22Rv1 (cell line): ENCODE measurements around the gene AUTS2.

ENCODE experiments used
- H3K27ac ChIP-seq: fragments of 450-650 bp; 2 replicates; pipeline ENCODE4 v1.5.1; 2017
- CTCF ChIP-seq: fragments of 450-650 bp; IDR thresholded peaks from 2 replicates; pipeline ENCODE4 v1.5.1; 2017; ENCODE audit warnings: mild to moderate bottlenecking
- ZFX ChIP-seq: fragments of 450-650 bp; IDR thresholded peaks from 2 replicates; pipeline ENCODE4 v1.6.1; 2017; ENCODE audit warnings: antibody characterized with exemption, borderline replicate concordance

AUTS2 gene

GRCh38 chr7:70712942-70713341, 1114.7 kb downstream of the AUTS2 start:
- H3K27ac ChIP-seq: no peak overlapping the region
- TF ChIP-seq CTCF: no peak
- no peak for TF ChIP-seq ZFX

DNA sequence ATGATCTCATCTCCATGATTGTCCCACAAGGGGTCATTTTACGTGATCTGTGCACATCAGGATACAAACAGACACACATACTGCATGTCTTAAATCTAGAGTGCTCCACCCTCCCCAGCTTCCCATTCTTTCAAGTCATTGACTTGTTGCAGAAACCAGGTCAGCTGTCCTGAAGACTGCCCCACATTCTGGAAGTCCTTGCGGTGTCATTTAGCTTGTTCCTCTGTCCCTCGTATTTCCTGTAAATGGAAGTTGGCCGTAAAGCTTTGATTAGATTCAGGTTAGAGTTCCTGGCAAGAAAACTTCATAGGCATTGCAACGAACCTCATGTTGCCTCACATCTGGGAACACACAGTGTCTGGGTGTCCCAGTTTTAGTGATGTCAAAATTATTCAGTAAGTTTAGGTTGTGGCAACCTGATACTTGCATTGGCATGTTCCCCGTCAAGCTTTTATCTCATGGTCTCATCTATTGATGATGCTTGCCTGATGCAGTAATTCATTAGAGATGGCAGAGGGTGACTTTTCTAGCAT, 1116.3 kb downstream of the AUTS2 start:
- TF ChIP-seq ZFX (no peak), CTCF (no peak)
- H3K27ac ChIP-seq: no peak overlapping the region

DNA sequence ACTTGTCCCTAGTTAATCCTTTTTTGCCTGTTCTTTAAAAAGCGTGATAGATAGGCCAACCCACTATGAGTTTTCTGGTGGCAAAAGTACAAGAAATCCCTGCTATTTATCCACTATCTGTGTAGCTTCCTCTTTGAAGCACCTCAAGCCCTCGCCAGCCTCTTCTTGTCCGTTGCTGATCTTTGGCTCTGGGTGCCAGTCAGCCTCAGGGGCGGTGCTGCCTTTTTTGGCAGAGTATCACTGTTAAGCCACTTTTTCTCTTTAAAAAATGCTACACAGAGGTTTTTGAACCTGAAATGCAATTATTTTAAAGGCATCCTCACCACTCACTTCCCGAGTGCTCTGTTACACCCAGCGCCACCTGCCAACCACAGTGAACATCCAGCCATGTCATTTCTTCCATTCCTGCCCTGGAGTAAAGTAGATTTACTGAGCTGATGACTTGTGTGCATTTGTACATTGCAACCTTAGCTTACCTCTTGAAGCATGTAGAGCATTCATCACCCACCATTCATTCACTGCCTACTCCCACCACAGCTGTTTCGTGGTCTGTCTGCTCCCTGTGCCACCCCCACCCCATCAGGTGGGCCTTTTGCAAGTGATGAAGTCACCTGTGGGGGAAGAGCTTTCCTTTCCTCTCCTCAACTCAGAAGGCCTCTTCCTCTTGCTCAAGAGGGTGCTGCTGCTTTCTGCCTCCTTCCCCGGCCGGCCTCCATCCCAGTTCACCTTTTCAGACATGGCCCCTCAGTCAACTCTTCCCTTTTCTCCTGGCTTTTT, 1119.5 kb downstream of the AUTS2 start:
- no peak overlapping the region for H3K27ac ChIP-seq
- TF ChIP-seq CTCF: no peak
- no peak for TF ChIP-seq ZFX

DNA sequence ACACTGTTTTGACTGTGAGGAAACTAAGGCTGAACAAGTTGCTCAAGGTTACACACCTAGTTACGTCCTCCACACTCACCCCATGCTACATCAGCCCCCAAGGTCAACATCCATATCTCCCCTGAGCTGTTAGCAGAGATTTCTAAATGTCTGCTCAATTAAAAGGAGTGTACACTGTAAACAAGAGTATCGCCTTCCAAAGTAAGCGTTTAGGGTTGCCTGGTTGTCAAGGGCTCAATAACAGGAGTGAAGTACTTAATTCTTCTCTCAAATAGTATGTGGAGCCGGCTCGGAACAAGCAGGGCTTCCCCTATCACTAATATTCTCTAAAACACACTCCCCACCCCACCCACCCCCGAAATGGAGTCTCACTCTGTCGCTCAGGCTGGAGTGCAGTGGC, 1120.8 kb downstream of the AUTS2 start:
- no peak for TF ChIP-seq ZFX
- TF ChIP-seq CTCF: no peak
- H3K27ac ChIP-seq: no peak overlapping the region

- TF ChIP-seq CTCF: no peak
- TF ChIP-seq ZFX: no peak
- H3K27ac ChIP-seq: no peak overlapping the region
These were observed 1122.1 kb downstream of the AUTS2 start for GRCh38 chr7:70720191-70720873.

DNA sequence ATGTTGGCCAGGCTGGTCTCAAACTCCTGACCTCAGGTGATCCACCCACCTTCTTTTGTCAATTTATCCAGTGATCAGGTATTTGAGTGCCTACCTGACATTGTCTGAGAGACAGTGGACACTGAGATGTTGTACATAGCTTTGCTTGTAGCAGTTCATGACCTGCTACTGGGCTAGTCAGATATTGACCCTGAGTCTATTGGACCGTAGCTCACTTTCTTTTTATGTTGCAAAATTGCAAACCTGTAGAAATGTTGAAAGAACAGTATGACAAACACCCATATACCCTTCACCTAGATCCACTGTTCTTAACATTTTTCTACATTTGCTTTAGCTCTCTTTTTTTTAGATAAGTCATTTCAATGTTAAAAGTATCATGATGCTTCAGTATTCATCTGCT, 1123.2 kb downstream of the AUTS2 start:
- no peak overlapping the region for H3K27ac ChIP-seq
- no peak for TF ChIP-seq CTCF
- no peak for TF ChIP-seq ZFX

- TF ChIP-seq CTCF: no peak
- no peak for TF ChIP-seq ZFX
- no peak overlapping the region for H3K27ac ChIP-seq
These were observed 1125.1 kb downstream of the AUTS2 start for GRCh38 chr7:70723339-70723738.
